Inferior parietal cortex (tissue), 1 donor: ENCODE results near the gene CDC25A.
"Not testable (repeated sequence)": the region's sequence is repeated elsewhere in the genome, so short reads cannot be mapped to it uniquely, and the experiment has no call there.

Experiments
- DNase-seq: peaks from one replicate; pipeline ENCODE4 v3.0.0-alpha.2; 2016; ENCODE audit errors: extremely low spot score

Gene CDC25A

GRCh38 chr3:48188266-48189201 lies at the start of gene CDC25A:
Gene CDC25A, minus strand, starts transcription at chr3:48188417. Its CDS starts 470 bp downstream, at chr3:48187947.
- DNase-seq, result peak; percentile 98

DNA sequence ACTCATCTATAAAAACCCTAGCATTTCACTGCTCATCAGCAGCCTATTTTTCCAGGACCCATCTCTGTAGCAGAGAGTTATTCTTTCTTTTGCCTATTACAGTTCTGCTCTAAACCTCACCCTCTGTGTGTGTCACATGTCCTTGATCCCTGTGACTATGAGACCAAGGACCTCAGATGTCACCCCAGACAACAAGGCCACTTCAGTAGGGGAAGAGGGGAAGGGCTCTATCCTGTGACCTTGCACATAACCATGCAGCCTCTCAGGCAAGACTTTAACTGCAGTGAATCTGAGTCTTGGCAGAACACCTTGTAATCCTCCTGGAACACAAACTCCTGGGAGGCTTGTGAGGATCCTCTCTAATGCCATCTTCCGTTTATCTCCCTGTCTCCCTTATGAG lies 48.3 kb upstream of the CDC25A start:
- DNase-seq, result no peak

- no peak for DNase-seq
These were observed 45.3 kb upstream of the CDC25A start for GRCh38 chr3:48233542-48233941.

- DNase-seq, result peak; percentile 86
These were observed 44.5 kb upstream of the CDC25A start for GRCh38 chr3:48232734-48233133.

DNA sequence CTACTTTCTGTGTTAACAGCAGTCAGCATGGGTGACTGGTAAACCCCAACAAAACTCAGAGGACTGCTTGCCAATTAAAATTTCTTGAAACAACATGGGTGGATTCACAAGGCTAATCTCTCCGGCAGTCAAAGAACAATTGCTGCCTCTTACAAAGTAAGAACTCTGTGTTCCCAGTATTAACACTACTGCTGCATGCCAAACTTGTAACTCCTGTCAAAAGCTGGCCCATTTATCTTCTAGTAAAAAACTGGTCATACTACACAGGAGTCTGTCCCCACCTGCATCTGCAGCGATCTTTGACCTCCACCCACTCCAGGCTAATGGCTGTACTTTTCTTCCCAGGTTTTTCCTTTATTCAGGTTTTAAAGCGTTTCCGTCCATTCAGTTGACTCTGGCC lies 44.0 kb upstream of the CDC25A start:
- no peak for DNase-seq

DNA sequence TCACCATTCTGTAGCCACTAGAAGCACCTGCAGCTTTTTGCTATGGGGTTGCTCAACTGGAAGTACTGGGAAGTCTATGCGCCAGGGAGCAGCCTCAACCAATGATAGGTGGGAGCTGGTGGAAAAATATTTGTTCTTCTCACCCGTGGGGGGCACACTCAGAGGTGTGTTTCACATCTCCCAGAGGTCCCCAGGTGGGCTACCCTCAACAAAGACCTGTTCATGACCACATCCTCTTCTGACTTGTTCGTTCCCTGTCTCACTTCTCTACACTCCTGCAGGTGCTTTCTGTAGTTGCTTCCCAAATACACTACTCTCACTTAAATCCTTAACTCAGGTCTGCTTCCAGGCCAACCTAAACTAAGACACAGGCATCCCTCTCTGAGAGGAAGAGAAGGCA lies 38.7 kb upstream of the CDC25A start:
- DNase-seq, result no peak

DNA sequence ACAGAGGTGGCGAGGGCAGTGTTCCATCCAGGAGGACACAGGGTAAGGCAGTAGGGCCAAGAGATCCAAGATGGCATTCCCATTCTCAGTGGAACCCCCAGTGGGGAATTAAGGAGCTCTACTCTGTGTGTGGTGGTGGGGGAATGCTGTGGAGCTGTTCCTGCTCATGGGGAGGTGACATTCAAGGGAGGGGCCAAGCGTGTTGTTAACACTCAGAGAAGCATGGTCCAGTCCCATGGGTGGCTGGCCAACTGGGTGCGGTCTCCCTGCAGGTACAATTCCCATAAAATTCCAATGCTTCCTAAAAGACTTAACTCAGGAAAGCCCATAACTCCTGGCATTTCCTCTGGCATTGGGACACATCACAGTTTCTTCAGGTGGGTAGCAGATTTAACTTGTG lies 37.4 kb upstream of the CDC25A start:
- no peak for DNase-seq

GRCh38 chr3:48222616-48223513 lies 34.6 kb upstream of the CDC25A start, which contains the start of gene CAMP:
Gene CAMP, plus strand, starts transcription at chr3:48223495. Its CDS starts 17 bp downstream, at chr3:48223512.
- DNase-seq, result no peak

DNA sequence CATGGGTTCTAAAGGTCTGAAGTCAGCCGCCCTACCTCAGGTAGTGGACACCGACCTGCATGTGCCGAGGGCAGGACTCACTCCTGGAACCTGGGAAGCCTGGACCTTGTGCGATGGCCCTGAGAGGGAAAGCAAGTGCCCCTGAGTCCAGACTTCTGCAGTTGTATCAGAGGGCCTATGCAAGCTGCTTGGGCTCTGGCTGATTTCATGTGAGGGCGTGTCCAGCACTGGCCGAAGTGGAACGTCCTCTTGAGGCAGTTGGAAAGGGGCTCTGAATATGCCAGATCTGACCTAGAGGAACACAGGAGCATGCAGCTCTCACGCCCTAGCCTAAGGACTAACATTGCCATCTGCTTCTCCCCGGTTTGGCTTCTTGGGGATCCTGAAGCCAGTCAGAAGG lies 32.5 kb upstream of the CDC25A start:
- DNase-seq, result no peak

GRCh38 chr3:48219543-48219942 lies 31.3 kb upstream of the CDC25A start:
- no peak for DNase-seq

DNA sequence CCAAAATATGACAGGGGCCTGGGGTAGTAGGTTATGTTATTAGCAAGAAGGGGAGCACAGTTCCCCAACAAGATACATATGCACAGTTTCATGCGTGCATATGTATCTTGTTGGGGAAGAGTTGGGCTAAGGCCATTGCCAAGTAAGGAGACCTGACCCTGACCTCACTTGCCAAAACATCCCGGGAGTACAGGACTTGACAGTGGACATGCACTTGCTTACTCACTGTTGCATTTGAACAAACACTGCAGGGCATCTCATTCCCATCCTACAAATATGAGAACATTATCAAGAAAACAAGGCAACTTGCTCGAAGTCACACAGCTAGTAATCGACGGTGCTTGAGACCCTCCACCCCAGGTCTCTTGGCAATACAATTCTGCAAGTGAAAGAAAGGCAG lies 30.3 kb upstream of the CDC25A start:
- DNase-seq, result no peak

GRCh38 chr3:48217449-48217848 lies 29.2 kb upstream of the CDC25A start:
- no peak for DNase-seq

GRCh38 chr3:48215876-48216275 lies 27.7 kb upstream of the CDC25A start:
- DNase-seq, result peak; percentile 15

DNA sequence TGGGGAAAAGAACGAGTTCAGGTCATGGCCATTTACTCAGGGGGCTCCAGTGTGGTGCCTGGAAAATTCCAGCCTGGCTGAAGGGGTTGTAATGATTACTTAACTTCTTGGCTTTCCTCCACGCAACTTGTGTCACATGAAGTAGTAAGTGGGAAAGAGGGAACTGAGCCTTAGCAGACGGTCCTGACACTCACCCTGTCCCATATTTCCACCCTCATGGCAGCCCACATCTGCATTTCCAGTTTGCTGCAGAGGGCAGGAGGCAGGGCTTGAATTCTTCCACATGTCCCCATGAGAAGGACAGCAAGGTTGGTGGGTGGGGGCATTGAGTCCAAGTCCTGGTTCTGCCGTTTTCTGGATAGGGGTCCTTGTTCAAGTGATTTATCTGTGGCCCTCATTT lies 27.2 kb upstream of the CDC25A start:
- no peak for DNase-seq

GRCh38 chr3:48215019-48215418 lies 26.8 kb upstream of the CDC25A start:
- DNase-seq, result no peak

- no peak for DNase-seq
These were observed 26.0 kb upstream of the CDC25A start for GRCh38 chr3:48214225-48214624.

DNA sequence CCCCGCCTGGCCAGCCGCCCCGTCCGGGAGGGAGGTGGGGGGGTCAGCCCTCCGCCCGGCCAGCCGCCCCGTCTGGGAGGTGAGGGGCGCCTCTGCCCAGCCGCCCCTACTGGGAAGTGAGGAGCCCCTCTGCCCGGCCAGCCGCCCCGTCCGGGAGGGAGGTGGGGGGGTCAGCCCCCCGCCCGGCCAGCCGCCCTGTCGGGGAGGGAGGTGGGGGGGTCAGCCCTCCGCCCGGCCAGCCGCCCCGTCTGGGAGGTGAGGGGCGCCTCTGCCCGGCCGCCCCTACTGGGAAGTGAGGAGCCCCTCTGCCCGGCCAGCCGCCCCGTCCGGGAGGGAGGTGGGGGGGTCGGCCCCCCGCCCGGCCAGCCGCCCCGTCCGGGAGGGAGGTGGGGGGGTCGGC lies 23.6 kb upstream of the CDC25A start:
- not testable (repeated sequence) for DNase-seq

DNA sequence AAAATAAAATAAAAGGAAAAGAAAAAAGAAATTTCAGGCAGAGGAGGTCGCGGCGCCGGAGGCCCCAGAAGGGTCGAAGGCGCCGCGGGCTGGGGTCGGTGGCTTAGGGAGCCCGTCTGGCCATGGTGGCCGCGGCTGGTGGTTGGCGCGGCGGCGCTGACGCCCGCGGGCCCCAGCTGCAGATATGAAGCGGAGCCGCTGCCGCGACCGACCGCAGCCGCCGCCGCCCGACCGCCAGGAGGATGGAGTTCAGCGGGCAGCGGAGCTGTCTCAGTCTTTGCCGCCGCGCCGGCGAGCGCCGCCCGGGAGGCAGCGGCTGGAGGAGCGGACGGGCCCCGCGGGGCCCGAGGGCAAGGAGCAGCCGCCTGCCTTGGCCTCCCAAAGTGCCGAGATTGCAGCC lies 22.3 kb upstream of the CDC25A start:
- DNase-seq, result not testable (repeated sequence)

- no peak for DNase-seq
These were observed 21.2 kb upstream of the CDC25A start for GRCh38 chr3:48209445-48209844.

- no peak for DNase-seq
These were observed 19.9 kb upstream of the CDC25A start for GRCh38 chr3:48208076-48208475.

- no peak for DNase-seq
These were observed 14.4 kb upstream of the CDC25A start for GRCh38 chr3:48202632-48203031.

DNA sequence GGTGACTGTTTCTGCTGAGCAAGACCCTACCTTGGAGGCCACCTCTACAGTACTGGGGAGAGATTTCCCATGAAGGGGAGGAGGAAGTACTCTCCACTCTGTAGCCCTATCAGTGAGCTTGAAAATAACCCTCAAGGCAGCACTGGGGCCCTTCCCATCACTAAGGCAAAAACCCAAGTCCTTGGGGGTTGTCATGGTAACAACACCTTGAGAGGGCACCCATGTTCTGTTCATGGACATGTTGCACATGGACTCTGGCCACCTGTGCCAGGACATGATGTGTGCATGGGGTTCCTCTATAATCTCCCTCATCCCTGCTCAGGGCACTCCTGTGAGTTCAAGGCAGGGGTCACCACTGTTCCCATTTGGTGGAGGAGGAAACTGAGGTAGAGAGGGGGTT lies 10.9 kb upstream of the CDC25A start:
- no peak for DNase-seq
